Putamen (tissue), 1 donor: ENCODE measurements around the gene KIF26B.
"Not testable (repeated sequence)": the region's sequence is repeated elsewhere in the genome, so short reads cannot be mapped to it uniquely, and the experiment has no call there.

ENCODE experiments used
- DNase-seq: peaks from one replicate; pipeline ENCODE4 v3.0.0-alpha.2; 2016; ENCODE audit warnings: low spot score

Gene KIF26B

DNA sequence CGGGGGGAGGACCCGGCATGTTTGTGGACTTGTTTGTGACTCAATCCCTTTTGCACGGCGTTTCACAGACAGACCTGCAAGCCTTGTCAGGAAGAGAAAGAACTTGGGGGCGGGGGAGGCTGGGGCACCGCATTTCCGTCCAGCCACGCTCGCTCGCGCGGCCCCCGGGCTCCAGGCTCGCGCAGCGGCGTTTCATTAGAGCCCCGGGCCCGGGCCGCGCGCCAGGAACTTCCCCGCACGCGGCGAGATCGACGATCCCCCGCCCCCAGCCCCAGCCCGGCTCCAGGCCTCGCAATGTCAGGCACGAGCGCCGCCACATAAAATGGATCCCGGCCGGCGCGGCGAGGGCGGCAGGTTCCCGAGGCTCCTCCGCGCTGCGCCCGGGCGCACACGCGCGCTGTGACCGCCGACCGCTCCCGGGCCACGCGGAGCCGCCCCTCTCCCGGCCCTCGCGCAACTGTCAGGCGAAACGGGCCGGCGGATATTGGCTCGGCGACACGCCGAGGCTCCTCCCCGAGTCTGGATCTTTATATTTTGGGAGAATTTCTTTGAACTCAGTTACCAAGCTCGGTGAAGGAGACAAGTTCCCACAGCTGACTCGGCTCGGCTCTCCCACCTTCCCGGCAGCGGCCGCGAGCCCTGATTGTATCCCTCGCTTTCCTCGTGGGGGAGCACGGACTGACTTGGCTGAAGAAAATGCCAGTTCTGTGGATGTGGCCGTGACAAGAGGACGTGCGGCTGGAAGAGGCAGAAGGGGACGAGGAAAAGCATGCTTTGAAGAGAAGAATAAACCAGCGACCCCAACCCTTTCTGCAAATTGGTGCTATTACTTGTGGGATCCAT is at the start of gene KIF26B:
Gene KIF26B (plus strand): TSS at position 557 of the 843 bp plus-strand sequence. CDS start 440 bp downstream, outside the sequence.
- DNase-seq, result no peak

- no peak for DNase-seq
Measured at GRCh38 chr1:245105042-245105441, 49.7 kb upstream of the KIF26B start.

DNA sequence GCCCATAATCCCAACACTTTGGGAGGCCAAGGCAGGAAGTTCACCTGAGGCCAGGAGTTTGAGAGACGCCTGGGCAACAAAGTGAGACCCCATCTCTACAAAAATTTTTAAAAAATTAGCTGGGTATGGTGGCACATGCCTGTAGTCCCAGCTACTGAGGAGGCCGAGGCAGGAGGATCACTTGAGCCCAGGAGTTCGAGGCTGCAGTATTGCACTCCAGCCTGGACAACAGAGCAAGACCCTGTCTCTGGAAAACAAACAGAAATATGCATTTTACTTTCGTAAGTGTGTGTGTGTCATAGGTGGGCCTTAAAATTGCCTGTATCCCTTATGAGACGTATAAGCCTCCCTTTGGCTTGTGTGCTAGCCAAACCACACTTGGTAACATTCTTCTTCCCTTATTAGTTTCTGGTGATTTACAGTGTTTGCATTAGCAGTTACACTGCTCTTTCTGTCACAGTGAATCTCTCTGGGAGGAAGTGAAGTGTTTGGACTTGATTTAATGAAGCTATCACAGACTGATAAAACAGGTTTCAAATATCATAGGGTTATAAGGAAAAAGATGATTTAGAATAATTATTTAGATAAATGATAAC is 48.9 kb upstream of the KIF26B start:
- no peak for DNase-seq

DNA sequence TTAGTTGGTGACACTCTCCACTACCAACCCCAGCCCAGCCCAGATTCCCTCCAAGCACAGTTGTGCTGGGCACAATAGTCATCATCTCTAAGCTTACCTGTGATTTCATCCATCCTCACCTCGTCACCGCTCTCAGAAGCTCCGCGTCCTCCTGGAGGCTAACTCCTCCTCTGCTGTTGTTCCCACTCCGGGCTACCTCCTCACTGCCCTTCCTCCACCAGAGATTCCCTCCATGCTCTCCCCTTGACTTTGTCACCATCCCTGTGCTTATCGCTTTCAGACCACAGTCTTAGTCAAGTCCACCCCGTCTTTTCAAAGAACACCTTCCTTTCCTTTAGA is 47.0 kb upstream of the KIF26B start:
- DNase-seq, result no peak

- no peak for DNase-seq
Measured at GRCh38 chr1:245108246-245108645, 46.5 kb upstream of the KIF26B start.

DNA sequence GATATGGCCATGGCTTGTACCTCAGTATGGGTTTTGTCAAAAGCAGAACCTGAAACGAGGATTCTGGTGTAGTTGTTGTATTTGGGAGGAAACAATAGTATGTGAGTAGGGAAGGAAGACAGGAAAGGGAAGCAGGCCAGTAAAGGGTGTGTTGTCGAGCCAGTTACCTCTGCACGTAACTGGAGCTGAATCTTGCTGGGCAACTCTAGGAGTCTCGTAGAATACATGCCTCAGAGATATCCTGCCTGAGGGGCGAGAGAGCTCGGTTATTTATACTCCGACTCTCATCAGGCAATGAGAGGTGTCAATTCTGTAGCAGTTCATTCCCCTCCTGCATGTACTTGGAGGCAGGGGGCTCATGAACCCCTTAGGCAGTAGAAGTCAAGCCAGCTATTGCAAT is 45.9 kb upstream of the KIF26B start:
- no peak for DNase-seq

DNA sequence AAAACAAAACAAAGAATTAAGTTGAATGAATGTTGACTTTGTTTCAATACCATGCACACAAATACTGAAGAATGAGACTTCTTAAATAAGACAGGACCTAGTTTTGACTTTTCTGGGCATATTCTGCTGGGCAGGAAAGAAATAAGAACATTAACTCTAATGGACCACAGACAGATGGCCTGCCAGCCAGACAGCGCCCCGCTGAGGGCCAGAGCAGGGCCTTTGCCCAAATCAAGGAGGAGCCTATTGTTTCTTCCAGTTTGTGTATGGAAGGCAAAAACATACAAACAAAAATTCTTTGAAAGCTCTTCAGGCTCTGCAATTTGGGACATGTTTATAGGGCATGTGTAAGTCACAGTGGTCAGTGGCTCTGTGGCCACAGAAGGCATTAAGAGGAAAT is 44.4 kb upstream of the KIF26B start:
- DNase-seq, result no peak

- DNase-seq, result no peak
Measured at GRCh38 chr1:245111073-245111472, 43.7 kb upstream of the KIF26B start.

DNA sequence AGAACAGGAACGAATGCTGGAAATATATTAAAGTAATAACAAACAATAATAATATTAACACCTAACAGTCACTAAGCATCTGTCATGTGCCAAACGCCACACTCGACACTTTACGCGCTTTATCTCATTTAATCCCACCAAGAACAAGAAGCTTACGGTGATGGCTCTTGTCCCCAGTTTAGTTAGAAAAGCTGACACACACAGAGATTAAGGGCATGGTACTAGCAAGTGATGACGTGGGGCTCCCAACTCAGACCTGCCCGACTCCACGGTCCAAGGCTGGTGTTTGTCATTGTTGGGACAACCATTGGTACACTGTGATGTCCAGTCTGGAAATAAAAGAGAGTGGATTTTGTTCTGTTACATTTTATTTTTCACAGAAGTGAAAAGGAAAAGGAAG is 41.1 kb upstream of the KIF26B start:
- DNase-seq, result no peak

DNA sequence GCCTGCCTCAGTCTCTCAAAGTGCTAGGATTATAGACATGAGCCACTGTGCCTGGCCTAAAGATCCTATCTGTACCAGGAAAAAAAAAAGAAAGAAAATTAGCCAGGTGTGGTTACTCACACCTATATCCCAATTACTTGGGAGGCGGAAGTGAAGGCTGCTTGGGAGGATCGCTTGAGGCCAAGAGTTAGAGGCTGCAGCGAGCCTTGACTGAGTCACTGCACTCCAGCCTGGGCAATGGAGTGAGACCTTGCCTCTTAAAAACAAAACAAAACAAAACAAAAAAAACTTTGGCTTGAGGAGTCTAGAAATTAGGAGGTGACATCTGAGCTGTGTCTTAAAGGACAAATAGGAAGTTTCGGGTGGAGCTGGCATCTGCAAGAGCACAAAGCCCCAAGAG is 38.7 kb upstream of the KIF26B start:
- no peak for DNase-seq

DNA sequence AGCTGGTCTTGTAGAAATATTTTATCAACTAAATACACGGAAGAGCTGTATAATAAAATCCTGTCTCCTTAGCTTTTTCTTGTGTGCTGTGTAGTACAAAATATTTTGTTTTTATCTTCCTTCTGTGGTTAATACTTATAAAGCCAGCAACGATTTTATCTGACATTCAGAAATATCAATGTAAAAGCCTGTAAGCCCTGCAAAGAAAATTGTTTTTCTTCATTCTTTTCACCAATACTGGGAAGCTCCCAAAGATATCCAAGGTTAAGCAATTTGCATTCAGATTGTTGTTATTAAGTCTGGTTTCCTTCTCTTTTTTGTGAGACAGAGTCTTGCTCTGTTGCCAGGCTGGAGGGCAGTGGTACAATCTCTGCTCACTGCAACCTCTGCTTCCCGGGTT is 38.0 kb upstream of the KIF26B start:
- no peak for DNase-seq

- no peak for DNase-seq
Measured at GRCh38 chr1:245118066-245118465, 36.7 kb upstream of the KIF26B start.

GRCh38 chr1:245118806-245119205 is 36.0 kb upstream of the KIF26B start:
- DNase-seq, result no peak

DNA sequence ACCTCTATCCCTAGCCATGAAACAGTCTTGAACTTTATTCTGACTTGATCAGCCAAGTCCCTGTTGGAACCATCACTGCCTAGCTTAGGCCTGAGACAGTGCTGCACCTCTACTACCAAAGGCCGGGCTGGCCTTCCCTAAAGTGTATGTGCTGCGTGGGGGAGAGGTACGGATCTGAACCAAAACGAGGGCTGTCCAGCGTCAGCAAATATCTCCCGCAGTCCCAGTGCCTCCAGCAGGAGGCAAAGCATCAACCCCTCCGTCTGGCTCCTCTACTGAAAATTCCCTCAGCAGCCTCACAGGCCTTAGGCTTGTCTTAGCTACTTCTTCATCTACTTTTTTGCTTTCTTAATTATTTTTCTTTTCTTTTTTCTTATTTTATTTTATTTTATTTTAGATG is 33.3 kb upstream of the KIF26B start:
- DNase-seq, result no peak

DNA sequence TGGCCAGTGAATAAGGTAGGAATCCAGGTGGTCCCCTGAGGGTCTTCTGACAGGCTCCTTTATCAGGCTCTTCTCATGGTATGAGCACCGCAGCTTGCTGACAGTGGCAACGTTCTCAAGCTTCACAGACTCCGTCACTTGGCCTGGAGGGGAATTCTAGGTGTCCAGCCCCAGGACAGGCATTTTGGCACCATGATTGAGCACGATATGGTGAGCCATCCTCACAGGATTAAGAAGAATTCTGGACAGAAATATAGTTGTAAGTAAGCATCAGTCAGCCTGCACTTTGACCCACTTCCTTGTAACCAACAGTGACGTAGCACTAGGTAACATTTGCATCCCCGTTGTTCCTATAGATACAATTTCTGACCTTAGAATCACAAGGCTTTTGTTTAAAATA is 30.5 kb upstream of the KIF26B start:
- no peak for DNase-seq

GRCh38 chr1:245124644-245125043 is 30.1 kb upstream of the KIF26B start:
- no peak for DNase-seq

GRCh38 chr1:245126530-245126929 is 28.3 kb upstream of the KIF26B start:
- DNase-seq, result no peak

- DNase-seq, result no peak
Measured at GRCh38 chr1:245128381-245129101, 26.2 kb upstream of the KIF26B start.

GRCh38 chr1:245129319-245130240 is 25.2 kb upstream of the KIF26B start:
- DNase-seq, result no peak

GRCh38 chr1:245130281-245131025 is 24.3 kb upstream of the KIF26B start:
- not testable (repeated sequence) for DNase-seq

GRCh38 chr1:245131026-245131393 is 23.8 kb upstream of the KIF26B start:
- DNase-seq, result no peak
